K562 (cell line): ENCODE measurements around the gene TENT4B. TPM values are rescaled to one million over a fixed set of nuclear protein-coding genes. Genes with fewer than 3 reads are reported as not detected.

ENCODE experiments used
- ATAC-seq: fragments of 200-7000 bp; cut with Tn5 transposase; 3 replicates; pipeline ENCODE4 v1.9.1; 2020; ENCODE audit warnings: moderate library complexity
- BruUV-seq: library from RNA; stranded (reverse); fragments of 400-500 nt; replicated peaks from 2 replicates; lab custom pipeline; 2021; lab: Mats Ljungman, UMichigan
- CTCF ChIA-PET: fragments of 300-600 bp; formaldehyde crosslinking; extraction: SDS; loops from one replicate; lab custom pipeline; 2021; ENCODE audit warnings: low intra/inter-chr PET ratio; lab: Yijun Ruan, JAX
- POLR2A ChIA-PET: fragments of 300-600, 350-650 bp; sonication (Branson Sonifier 250); formaldehyde crosslinking; extraction: SDS; loops from one replicate; lab custom pipeline; 2021; ENCODE audit warnings: antibody characterized with exemption, inconsistent platforms; lab: Yijun Ruan, JAX
- DNase-seq, 4 experiments: peaks; one replicate each; pipeline versions ENCODE4 v3.0.0 to v3.0.0-alpha.2; 2011 to 2018; ENCODE audit warnings: low spot score in 3 of 4, mixed read lengths in 3 of 4; ENCODE audit errors: extremely low read depth in 1 of 4
- FAIRE-seq: peaks from 2 replicates; lab custom pipeline; 2011; peaks lifted over from hg19 to GRCh38; lab: Jason Lieb, UNC
- H2AFZ ChIP-seq: 2 replicates; pipeline ENCODE4 v1.6.0; 2011; ENCODE audit warnings: low read depth, low read length, control low read depth, inconsistent platforms
- H3K27ac ChIP-seq: fragments of 200-600 bp; 3 replicates; pipeline ENCODE4 v1.8.0; 2011; ENCODE audit warnings: low read depth, mild to moderate bottlenecking, control low read depth, inconsistent platforms, low read length, moderate library complexity, mixed read lengths; ENCODE audit errors: extremely low read depth
- H3K27me3 ChIP-seq, 2 experiments: fragments of 300-600 bp in 1 of 2; 2 replicates in 1 of 2; 3 replicates in 1 of 2; pipeline versions ENCODE4 v1.6.0 to v1.8.0; 2011; ENCODE audit warnings: inconsistent platforms in 2 of 2, low read length in 2 of 2, mild to moderate bottlenecking in 1 of 2, mixed read lengths in 1 of 2, moderate library complexity in 1 of 2; ENCODE audit not compliant: control insufficient read depth in 2 of 2, insufficient read depth in 2 of 2
- H3K36me3 ChIP-seq: fragments of 300-600 bp; 3 replicates; pipeline ENCODE4 v1.8.0; 2011; ENCODE audit warnings: mild to moderate bottlenecking, low read length, inconsistent platforms; ENCODE audit not compliant: control insufficient read depth, insufficient read depth
- H3K4me1 ChIP-seq, 2 experiments: fragments of 200-600 bp in 1 of 2; replicated peaks in 1 of 2; 2 replicates in 1 of 2; 3 replicates in 1 of 2; pipeline versions ENCODE4 v1.5.1 to v1.8.0; 2011; ENCODE audit warnings: inconsistent platforms in 2 of 2, low read length in 2 of 2, mild to moderate bottlenecking in 1 of 2, mixed read lengths in 1 of 2, moderate library complexity in 1 of 2; ENCODE audit not compliant: control insufficient read depth in 2 of 2, insufficient read depth in 2 of 2
- H3K4me2 ChIP-seq: 2 replicates; pipeline ENCODE4 v1.6.1; 2011; ENCODE audit warnings: low read length, control low read depth, inconsistent platforms, mixed read lengths; ENCODE audit not compliant: insufficient read depth
- H3K4me3 ChIP-seq: fragments of 200-600 bp; sonication (generic), shearing (Covaris generic); 2 replicates; pipeline ENCODE4 v1.5.1; 2016; ENCODE audit warnings: control low read depth, inconsistent platforms
- H3K79me2 ChIP-seq: fragments of 200-600 bp; 3 replicates; pipeline ENCODE4 v1.8.0; 2011; ENCODE audit warnings: low read length, inconsistent platforms; ENCODE audit not compliant: control insufficient read depth, insufficient read depth
- H3K9ac ChIP-seq, 2 experiments: 2 replicates each; pipeline versions ENCODE4 v1.6.0 to v1.6.1; 2011; ENCODE audit warnings: low read depth in 2 of 2, low read length in 2 of 2, control low read depth in 1 of 2, inconsistent platforms in 1 of 2, mild to moderate bottlenecking in 1 of 2, mixed read lengths in 1 of 2; ENCODE audit not compliant: insufficient read depth in 1 of 2
- H3K9me1 ChIP-seq: one replicate; pipeline ENCODE4 v1.6.0; 2011; ENCODE audit warnings: inconsistent platforms, mild to moderate bottlenecking, low read length, moderate library complexity; ENCODE audit not compliant: control insufficient read depth, insufficient read depth
- H3K9me3 ChIP-seq: replicated peaks from 2 replicates; pipeline ENCODE4 v1.5.1; 2011; ENCODE audit warnings: low read depth, low read length, inconsistent platforms; ENCODE audit not compliant: control insufficient read depth, insufficient read depth
- H4K20me1 ChIP-seq: replicated peaks from 2 replicates; pipeline ENCODE4 v1.6.1; 2011; ENCODE audit warnings: low read length, inconsistent platforms, mixed read lengths; ENCODE audit not compliant: control insufficient read depth, insufficient read depth
- AFF4 ChIP-seq: sonication (generic); formaldehyde crosslinking; IDR thresholded peaks from 2 replicates; pipeline ENCODE4 v1.8.0; 2023; ENCODE audit warnings: mild to moderate bottlenecking, missing genetic modification reagents
- IRF1 ChIP-seq: sonication (generic); formaldehyde crosslinking; IDR thresholded peaks from 2 replicates; pipeline ENCODE4 v1.8.0; 2022; ENCODE audit warnings: missing genetic modification reagents, mild to moderate bottlenecking, borderline replicate concordance
- MEIS2 ChIP-seq: fragments of 450-650 bp; IDR thresholded peaks from 2 replicates; pipeline ENCODE4 v1.6.1; 2014; ENCODE audit warnings: mild to moderate bottlenecking; ENCODE audit not compliant: partially characterized antibody
- RBM25 ChIP-seq: fragments of 200-400 bp; formaldehyde crosslinking; IDR thresholded peaks from 2 replicates; pipeline ENCODE4 v1.6.1; 2018; ENCODE audit warnings: low read length, low read depth, moderate library complexity; ENCODE audit not compliant: severe bottlenecking
- SAFB ChIP-seq: fragments of 200-400 bp; formaldehyde crosslinking; IDR thresholded peaks from 2 replicates; pipeline ENCODE4 v1.6.1; 2017; ENCODE audit warnings: low read depth, low read length, borderline replicate concordance
- SAFB2 ChIP-seq: fragments of 200-400 bp; formaldehyde crosslinking; IDR thresholded peaks from 2 replicates; pipeline ENCODE4 v1.6.1; 2018; ENCODE audit warnings: borderline replicate concordance, low read length, low read depth, moderate library complexity; ENCODE audit not compliant: severe bottlenecking
- WGBS: fragments of 100-300 bp; shearing (Covaris generic); methylation state at CpG from one replicate; pipeline ENCODE4 v1.1.6; 2016; ENCODE audit warnings: low coverage, mixed read lengths; ENCODE audit not compliant: insufficient coverage; ENCODE audit errors: missing lambda C conversion rate; 5-methylcytosine and 5-hydroxymethylcytosine counted together
- in situ Hi-C: fragments of 300-500 bp; cut with MboI; formaldehyde crosslinking; loops from 4 replicates; pipeline ENCODE4 v1.15.0; 2018; ENCODE audit warnings: inconsistent platforms, mixed read lengths
- intact Hi-C: fragments of 100-400 bp; cut with micrococcal nuclease; formaldehyde crosslinking; loops from 2 replicates; pipeline ENCODE4 v1.14.2; 2022
- polyA plus RNA-seq, 8 experiments: library from polyadenylated mRNA; depleted of rRNA in 4 of 8; stranded (reverse) in 5 of 8; unstranded in 3 of 8; fragments of >200 nt; fragmentation: Nextera tagmentation in 2 of 8; fragmentation: Illumina TruSeq in 1 of 8; extraction: Ambion mirVana in 2 of 8; extraction: Trizol in 1 of 8; gene quantifications; 2 replicates each; pipeline versions ENCODE4 v1.2.1 to v1.2.3, GENCODE V29; 2011 to 2014; ENCODE audit warnings: inconsistent platforms in 1 of 8, missing spikeins in 1 of 8
- total RNA-seq, 7 experiments: library from RNA; depleted of rRNA in 6 of 7; stranded (reverse); fragments of >200 nt in 6 of 7; fragmentation: Illumina TruSeq in 2 of 7; extraction: Trizol in 2 of 7; gene quantifications; 2 replicates each; pipeline versions ENCODE4 v1.2.1 to v1.2.3, GENCODE V29; 2011 to 2021; ENCODE audit warnings: low replicate concordance in 1 of 7

The TENT4B gene
- total and polyA plus RNA-seq, 9 of the 15 experiments (the other 6 are each of a cell fraction or from before 2014, with no cell fraction given) = 5.2 to 8.4 (median 7.0) TPM

- TF ChIP-seq AFF4 (CRISPR knock-in tag) (no peak), SAFB (no peak), SAFB2 (no peak)
Observed at GRCh38 chr16:50172195-50172922, 19.3 kb downstream of the TENT4B start (continued).

- Histone ChIP-seq H2AFZ (no peak overlapping the region), H4K20me1 (no peaks in the 10 kb centered on the region), H3K4me3 (no peak overlapping the region), H3K9me1 (no peaks in the 10 kb centered on the region), H3K9me3 (no peaks in the 10 kb centered on the region), H3K27ac (no peak overlapping the region), H3K4me2 (no peak overlapping the region), H3K4me1 (no peaks in the 10 kb centered on the region), H3K36me3 (no peaks in the 10 kb centered on the region), H3K27me3 (no peaks in the 10 kb centered on the region), H3K9ac (no peak overlapping the region), H3K79me2 (peaks cover 35% of the 10 kb centered on the region)
- no peak for DNase-seq
- CTCF ChIA-PET = no interaction called here
- intact Hi-C loops = no loop called here
- BruUV-seq = no TSS peak
- whole genome bisulfite sequencing = 62% methylated on average over 5 of the region's 5 CpGs
- peak; percentile 61 for FAIRE-seq
- no peak for ATAC-seq
- in situ Hi-C loops = no loop called here
- TF ChIP-seq RBM25 (peak; percentile 68), IRF1 (no peak), MEIS2 (peak; percentile 51)
- POLR2A ChIA-PET = interaction anchor here (0.9 kb wide), 1 partner anchor 12 kb away, joined by 3 read pairs; no protein-coding TSS in a partner anchor
Observed at GRCh38 chr16:50173316-50173715, 20.2 kb downstream of the TENT4B start.
